H1 (cell line): Measurements from ENCODE around the gene TMED3. TPM values are rescaled to one million over a fixed set of nuclear protein-coding genes. Genes with fewer than 3 reads are reported as not detected.

Experiments
- CTCF ChIA-PET: fragments of 300-600 bp; sonication (Branson Sonifier 250); formaldehyde crosslinking; loops from one replicate; lab custom pipeline; 2021; ENCODE audit not compliant: partially characterized antibody; lab: Charles Lee
- POLR2A ChIA-PET: fragments of 300-600 bp; sonication (Branson Sonifier 250); formaldehyde crosslinking; loops from one replicate; lab custom pipeline; 2021; ENCODE audit warnings: inconsistent platforms; ENCODE audit not compliant: partially characterized antibody; lab: Charles Lee
- DNase-seq, 2 experiments: peaks; one replicate each; pipeline versions ENCODE4 v3.0.0 to v3.0.0-alpha.2; 2010 to 2022; ENCODE audit warnings: low spot score in 2 of 2, low read depth in 1 of 2, mixed read lengths in 1 of 2
- FAIRE-seq: peaks from 2 replicates; lab custom pipeline; 2011; peaks lifted over from hg19 to GRCh38; lab: Jason Lieb, UNC
- H2AFZ ChIP-seq: 2 replicates; pipeline ENCODE4 v1.8.1; 2012; ENCODE audit warnings: low read length, inconsistent platforms
- H2AK5ac ChIP-seq: 2 replicates; pipeline ENCODE4 v1.6.1; 2013; ENCODE audit warnings: low read depth, low read length
- H2BK120ac ChIP-seq: replicated peaks from 2 replicates; pipeline ENCODE3; 2013; ENCODE audit warnings: low read depth, low read length, inconsistent platforms
- H2BK12ac ChIP-seq: 2 replicates; pipeline ENCODE4 v1.6.1; 2013; ENCODE audit warnings: low read depth, low read length
- H2BK15ac ChIP-seq: 2 replicates; pipeline ENCODE4 v1.6.1; 2013; ENCODE audit warnings: low read length
- H2BK20ac ChIP-seq: 2 replicates; pipeline ENCODE4 v1.6.1; 2013; ENCODE audit warnings: low read length
- H2BK5ac ChIP-seq: 2 replicates; pipeline ENCODE4 v1.6.1; 2013; ENCODE audit warnings: low read depth, low read length
- H3K14ac ChIP-seq: 2 replicates; pipeline ENCODE4 v1.6.1; 2013; ENCODE audit warnings: inconsistent platforms; ENCODE audit not compliant: insufficient read length
- H3K18ac ChIP-seq: 2 replicates; pipeline ENCODE4 v1.6.1; 2013; ENCODE audit warnings: low read length; ENCODE audit errors: extremely low read depth
- H3K23ac ChIP-seq: 2 replicates; pipeline ENCODE4 v1.6.1; 2013; ENCODE audit warnings: inconsistent platforms; ENCODE audit not compliant: insufficient read length
- H3K23me2 ChIP-seq: 2 replicates; pipeline ENCODE4 v1.6.1; 2013; ENCODE audit warnings: low read depth, low read length
- H3K27ac ChIP-seq: 2 replicates; pipeline ENCODE4 v1.6.1; 2011; ENCODE audit warnings: low read depth, low read length, inconsistent platforms
- H3K27me3 ChIP-seq, 4 experiments: replicated peaks in 1 of 4; 1 replicate in 1 of 4; 2 replicates in 3 of 4; pipeline versions ENCODE4 v1.6.1 to v1.8.1; 2011 to 2013; ENCODE audit warnings: low read length in 3 of 4, mild to moderate bottlenecking in 3 of 4, inconsistent platforms in 2 of 4, mixed read lengths in 2 of 4, moderate library complexity in 1 of 4; ENCODE audit not compliant: control insufficient read depth in 3 of 4, insufficient read depth in 3 of 4; ENCODE audit errors: extremely low read depth in 1 of 4
- H3K36me3 ChIP-seq, 4 experiments: 2 replicates each; pipeline versions ENCODE4 v1.6.1 to v1.8.1; 2011 to 2013; ENCODE audit warnings: mild to moderate bottlenecking in 4 of 4, low read length in 3 of 4, moderate library complexity in 2 of 4, control low read depth in 1 of 4, inconsistent platforms in 1 of 4; ENCODE audit not compliant: insufficient read depth in 4 of 4, control insufficient read depth in 2 of 4
- H3K4ac ChIP-seq: replicated peaks from 2 replicates; pipeline ENCODE3; 2013; ENCODE audit warnings: low read length, low read depth, mixed read lengths, inconsistent platforms; ENCODE audit not compliant: insufficient read length
- H3K4me1 ChIP-seq, 4 experiments: replicated peaks in 1 of 4; 1 replicate in 1 of 4; 2 replicates in 3 of 4; pipeline versions ENCODE4 v1.6.1 to v1.8.1; 2011 to 2013; ENCODE audit warnings: low read length in 3 of 4, inconsistent platforms in 2 of 4, mixed read lengths in 1 of 4; ENCODE audit not compliant: insufficient read depth in 4 of 4, control insufficient read depth in 3 of 4
- H3K4me2 ChIP-seq, 2 experiments: 2 replicates each; pipeline versions ENCODE4 v1.6.1 to v1.8.1; 2011 to 2013; ENCODE audit warnings: low read depth in 2 of 2, low read length in 2 of 2, control low read depth in 1 of 2, inconsistent platforms in 1 of 2, mild to moderate bottlenecking in 1 of 2; ENCODE audit not compliant: insufficient read depth in 1 of 2
- H3K4me3 ChIP-seq, 4 experiments: fragments of 200-600, 300-600 bp in 1 of 4; sonication (generic), shearing (Covaris generic), sonication (Bioruptor Twin) in 1 of 4; 2 replicates each; pipeline versions ENCODE4 v1.5.1 to v1.8.1; 2011 to 2016; ENCODE audit warnings: low read length in 4 of 4, low read depth in 3 of 4, control low read depth in 2 of 4, inconsistent platforms in 2 of 4, mild to moderate bottlenecking in 2 of 4, mixed read lengths in 1 of 4, moderate library complexity in 1 of 4; ENCODE audit not compliant: insufficient read depth in 2 of 4; ENCODE audit errors: extremely low read depth in 1 of 4
- H3K56ac ChIP-seq: replicated peaks from 2 replicates; pipeline ENCODE3; 2013; ENCODE audit warnings: low read depth, mild to moderate bottlenecking, mixed read lengths, low read length, inconsistent platforms; ENCODE audit not compliant: insufficient read length
- H3K79me1 ChIP-seq: 2 replicates; pipeline ENCODE4 v1.6.1; 2013; ENCODE audit warnings: low read depth, low read length, control low read depth
- H3K79me2 ChIP-seq, 2 experiments: 2 replicates each; pipeline versions ENCODE4 v1.6.1 to v1.8.1; 2012 to 2013; ENCODE audit warnings: low read length in 2 of 2, mild to moderate bottlenecking in 2 of 2, inconsistent platforms in 1 of 2; ENCODE audit not compliant: insufficient read depth in 2 of 2, control insufficient read depth in 1 of 2
- H3K9ac ChIP-seq, 4 experiments: replicated peaks in 1 of 4; 1 replicate in 1 of 4; 2 replicates in 3 of 4; pipeline versions ENCODE4 v1.6.1 to v1.8.1; 2011 to 2013; ENCODE audit warnings: low read depth in 3 of 4, low read length in 3 of 4, control low read depth in 2 of 4, mild to moderate bottlenecking in 2 of 4, moderate library complexity in 2 of 4, inconsistent platforms in 1 of 4; ENCODE audit errors: extremely low read depth in 1 of 4
- H3K9me3 ChIP-seq, 2 experiments: 2 replicates each; pipeline versions ENCODE4 v1.6.1 to v1.8.1; 2012 to 2013; ENCODE audit warnings: mild to moderate bottlenecking in 2 of 2, moderate library complexity in 2 of 2, control low read depth in 1 of 2, inconsistent platforms in 1 of 2, low read depth in 1 of 2, low read length in 1 of 2, mixed read lengths in 1 of 2; ENCODE audit not compliant: insufficient read depth in 2 of 2
- H4K20me1 ChIP-seq, 2 experiments: replicated peaks in 1 of 2; 2 replicates each; pipeline versions ENCODE3 to v1.8.1; 2011 to 2013; ENCODE audit warnings: inconsistent platforms in 2 of 2, low read length in 2 of 2, mild to moderate bottlenecking in 1 of 2; ENCODE audit not compliant: insufficient read depth in 2 of 2, control insufficient read depth in 1 of 2
- H4K5ac ChIP-seq: 2 replicates; pipeline ENCODE4 v1.6.1; 2013; ENCODE audit warnings: low read length, low read depth, mixed read lengths, inconsistent platforms; ENCODE audit not compliant: insufficient read length
- H4K8ac ChIP-seq: 2 replicates; pipeline ENCODE4 v1.8.0; 2013; ENCODE audit warnings: mild to moderate bottlenecking, moderate library complexity, low read length, inconsistent platforms; ENCODE audit not compliant: insufficient read depth; ENCODE audit errors: extremely low read depth
- H4K91ac ChIP-seq: replicated peaks from 2 replicates; pipeline ENCODE3; 2013; ENCODE audit warnings: low read length, mixed read lengths, inconsistent platforms; ENCODE audit not compliant: insufficient read length
- ASH2L ChIP-seq: fragments of 200-600, 300-600 bp; sonication (generic); IDR thresholded peaks from one replicate; pipeline ENCODE4 v1.7.1; 2017; ENCODE audit warnings: low read length
- CBX8 ChIP-seq: fragments of 300-800, 300-1000 bp; sonication (generic); IDR thresholded peaks from 2 replicates; pipeline ENCODE4 v1.7.1; 2016; ENCODE audit warnings: low read depth, low read length, borderline replicate concordance
- CHD1 ChIP-seq: IDR thresholded peaks from 2 replicates; pipeline ENCODE4 v1.6.1; 2012; ENCODE audit warnings: low read depth, low read length, improper control_type of control experiment
- CHD2 ChIP-seq: IDR thresholded peaks from 2 replicates; pipeline ENCODE4 v1.6.1; 2012; ENCODE audit warnings: low read length, improper control_type of control experiment
- CREB1 ChIP-seq: IDR thresholded peaks from 2 replicates; pipeline ENCODE4 v1.6.1; 2012; ENCODE audit warnings: inconsistent platforms
- EGR1 ChIP-seq: IDR thresholded peaks from 2 replicates; pipeline ENCODE4 v1.6.1; 2011; ENCODE audit warnings: low read depth, low read length, borderline replicate concordance
- HDAC2 ChIP-seq, 2 experiments: fragments of 300-600 bp in 1 of 2; sonication (generic) in 1 of 2; IDR thresholded peaks; 2 replicates each; pipeline ENCODE4 v1.6.1; 2011 to 2012; ENCODE audit warnings: low read depth in 2 of 2, low read length in 2 of 2, mild to moderate bottlenecking in 2 of 2, moderate library complexity in 2 of 2, borderline replicate concordance in 1 of 2, inconsistent platforms in 1 of 2
- MAX ChIP-seq: IDR thresholded peaks from 2 replicates; pipeline ENCODE4 v1.6.1; 2012; ENCODE audit warnings: inconsistent platforms
- NRF1 ChIP-seq: IDR thresholded peaks from 2 replicates; pipeline ENCODE4 v1.6.1; 2011; ENCODE audit warnings: mild to moderate bottlenecking, low read depth, low read length, improper control_type of control experiment
- RXRA ChIP-seq: IDR thresholded peaks from 2 replicates; pipeline ENCODE4 v1.6.1; 2011; ENCODE audit warnings: low read depth, mild to moderate bottlenecking, low read length, moderate library complexity; ENCODE audit not compliant: insufficient read depth
- SIN3A ChIP-seq, 2 experiments: IDR thresholded peaks in 1 of 2; conservative IDR thresholded peaks in 1 of 2; 2 replicates each; pipeline ENCODE4 v1.6.1; 2011 to 2012; ENCODE audit warnings: low read length in 2 of 2, improper control_type of control experiment in 1 of 2, low read depth in 1 of 2, mild to moderate bottlenecking in 1 of 2
- SP4 ChIP-seq: IDR thresholded peaks from 2 replicates; pipeline ENCODE4 v1.6.1; 2012; ENCODE audit warnings: low read length, inconsistent platforms
- ZNF274 ChIP-seq: IDR thresholded peaks from 2 replicates; pipeline ENCODE4 v1.7.0; 2012; ENCODE audit warnings: low read length, borderline replicate concordance; ENCODE audit errors: extremely low read depth
- WGBS, 2 experiments: shearing (Covaris generic) in 1 of 2; methylation state at CpG; one replicate each; pipeline versions ENCODE4 v1.1.6 to v1.1.7; 2013 to 2015; ENCODE audit warnings: low lambda C conversion rate in 2 of 2, mixed read lengths in 2 of 2, inconsistent platforms in 1 of 2, low coverage in 1 of 2, missing lambda C conversion rate in 1 of 2; ENCODE audit not compliant: insufficient replicate concordance in 2 of 2, insufficient coverage in 1 of 2, insufficient read length in 1 of 2; ENCODE audit errors: extremely low coverage in 1 of 2, missing lambda C conversion rate in 1 of 2; 5-methylcytosine and 5-hydroxymethylcytosine counted together
- polyA plus RNA-seq, 7 experiments: library from polyadenylated mRNA; depleted of rRNA in 3 of 7; stranded (reverse) in 5 of 7; unstranded in 2 of 7; fragments of >200 nt in 5 of 7; fragments of 200-250 nt in 2 of 7; gene quantifications; 1 replicate in 5 of 7; 2 replicates in 1 of 7; 4 replicates in 1 of 7; pipeline versions ENCODE4 v1.2.1 to v1.2.3, GENCODE V29; 2011 to 2013; ENCODE audit warnings: missing spikeins in 2 of 7, mixed read lengths in 2 of 7
- total RNA-seq: library from RNA; stranded (reverse); fragmentation: NEBNext Ultra II Directional; extraction: Animal tissue kit (Norgen Biotek cat#: 25700); gene quantifications from 2 replicates; pipeline ENCODE4 v1.2.1, GENCODE V29; 2021

TMED3 gene
- total and polyA plus RNA-seq, 2 of the 8 experiments (the other 6 are each of a cell fraction or from before 2014, with no cell fraction given): 50.2 to 110 TPM

- DNase-seq: no peak
- Histone ChIP-seq H3K79me1 (no peaks in the 10 kb centered on the region), H3K18ac (no peak overlapping the region), H2BK5ac (no peak overlapping the region), H2BK15ac (no peak overlapping the region), H4K91ac (no peak overlapping the region), H4K8ac (no peak overlapping the region), H4K5ac (no peak overlapping the region), H3K4me2 (no peak overlapping the region), H3K23ac (no peak overlapping the region), H3K4me1 (peaks cover 0 to 5% (median 2%) of the 10 kb centered on the region in 4 experiments; a peak in 4 of 7 replicates), H3K9ac (no peak overlapping the region), H3K9me3 (peaks cover under 1 to 3% of the 10 kb centered on the region in 2 experiments; a peak in 1 of 4 replicates), H3K4me3 (no peak overlapping the region), H2AK5ac (no peak overlapping the region), H4K20me1 (no peaks in the 10 kb centered on the region)
- POLR2A ChIA-PET: no interaction called here
- TF ChIP-seq ZNF274 (no peak), NRF1 (no peak), EGR1 (no peak), CHD1 (no peak), RXRA (no peak), CREB1 (no peak), CHD2 (no peak), MAX (no peak), CBX8 (no peak), SIN3A (conservative IDR thresholded peaks at IDR 0.05 in 1 of 2, IDR thresholded peaks at IDR 0.05 in 1 of 2; ENCODE audit: low read depth in 1 of 2, low read length in 2 of 2) (no peak), ASH2L (no peak), SP4 (no peak), HDAC2 (IDR thresholded peaks at IDR 0.05; ENCODE audit: borderline replicate concordance in 1 of 2, low read depth in 2 of 2, low read length in 2 of 2) (no peak)
- TF ChIP-seq, all 59 proteins: peak for 0
- no peaks in the 10 kb centered on the region for H3K36me3 ChIP-seq
- H3K27me3 ChIP-seq: no peaks in the 10 kb centered on the region
- H2AFZ ChIP-seq: no peak overlapping the region
- no peak overlapping the region for H3K56ac ChIP-seq
- H2BK20ac ChIP-seq: no peak overlapping the region
- H3K79me2 ChIP-seq: no peaks in the 10 kb centered on the region
- no peak overlapping the region for H3K14ac ChIP-seq
- no peak overlapping the region for H2BK120ac ChIP-seq
- no peak overlapping the region for H3K27ac ChIP-seq
- H2BK12ac ChIP-seq: no peak overlapping the region
- CTCF ChIA-PET: interaction anchor here (1.0 to 1.3 kb wide), 3 partner anchors 8 to 344 kb away, joined by 3 read pairs; no protein-coding TSS in a partner anchor
- no peak overlapping the region for H3K4ac ChIP-seq
- FAIRE-seq: no peak
- 61% methylated on average over 2 of the region's 2 CpGs; no CpG with 5 or more reads in 1 of the 2 experiments for WGBS, 2 experiments
- H3K23me2 ChIP-seq: 0 out of 2 replicates have a peak, but pooled peaks cover 3% of the 10 kb centered on the region
Observed at GRCh38 chr15:79372428-79372827, 61.5 kb downstream of the TMED3 start.
